Stimulated activated CD4-positive, alpha-beta T cell treated with anti-CD3 and anti-CD28 coated beads, TNF-alpha, amount 100 ng/mL, for 4 hours (primary cell): ENCODE data around the gene DNAH8.

Experiments used
- DNase-seq, 3 experiments: peaks; one replicate each; pipeline ENCODE4 v3.0.0-alpha.2; 2020; ENCODE audit warnings: low read depth in 3 of 3

The DNAH8 gene, protein sequence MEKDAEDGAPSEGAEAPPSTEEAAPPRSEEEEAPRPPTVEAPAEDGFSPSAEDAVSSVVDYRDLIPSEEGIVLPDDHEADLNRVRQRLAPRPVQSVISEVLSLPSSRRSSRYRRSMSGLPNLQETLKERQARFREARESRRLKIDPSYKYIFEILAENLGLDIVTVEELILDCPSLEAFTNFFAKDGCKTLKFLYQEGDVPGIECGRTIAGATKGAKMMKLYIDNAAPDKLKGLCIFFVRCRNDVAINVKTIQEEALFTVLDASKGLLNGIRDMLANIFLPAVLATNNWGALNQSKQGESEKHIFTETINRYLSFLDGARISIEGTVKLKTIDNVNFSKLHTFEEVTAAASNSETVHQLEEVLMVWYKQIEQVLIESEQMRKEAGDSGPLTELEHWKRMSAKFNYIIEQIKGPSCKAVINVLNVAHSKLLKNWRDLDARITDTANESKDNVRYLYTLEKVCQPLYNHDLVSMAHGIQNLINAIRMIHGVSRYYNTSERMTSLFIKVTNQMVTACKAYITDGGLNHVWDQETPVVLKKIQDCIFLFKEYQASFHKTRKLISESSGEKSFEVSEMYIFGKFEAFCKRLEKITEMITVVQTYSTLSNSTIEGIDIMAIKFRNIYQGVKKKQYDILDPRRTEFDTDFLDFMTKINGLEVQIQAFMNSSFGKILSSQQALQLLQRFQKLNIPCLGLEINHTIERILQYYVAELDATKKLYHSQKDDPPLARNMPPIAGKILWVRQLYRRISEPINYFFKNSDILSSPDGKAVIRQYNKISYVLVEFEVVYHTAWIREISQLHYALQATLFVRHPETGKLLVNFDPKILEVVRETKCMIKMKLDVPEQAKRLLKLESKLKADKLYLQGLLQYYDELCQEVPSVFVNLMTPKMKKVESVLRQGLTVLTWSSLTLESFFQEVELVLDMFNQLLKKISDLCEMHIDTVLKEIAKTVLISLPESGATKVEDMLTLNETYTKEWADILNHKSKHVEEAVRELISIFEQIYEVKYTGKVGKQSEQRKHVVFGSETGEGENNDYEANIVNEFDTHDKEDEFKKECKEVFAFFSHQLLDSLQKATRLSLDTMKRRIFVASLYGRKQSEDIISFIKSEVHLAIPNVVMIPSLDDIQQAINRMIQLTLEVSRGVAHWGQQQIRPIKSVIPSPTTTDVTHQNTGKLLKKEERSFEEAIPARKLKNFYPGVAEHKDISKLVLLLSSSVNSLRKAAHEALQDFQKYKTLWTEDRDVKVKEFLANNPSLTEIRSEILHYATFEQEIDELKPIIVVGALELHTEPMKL (N-terminal part only)

GRCh38 chr6:38715016-38715689 lies at the start of gene DNAH8:
TSS of gene DNAH8 (plus strand) at chr6:38715311. CDS start at chr6:38722810, 7,499 bp downstream.
- DNase-seq = peak in 1 of 3 experiments; percentile 8

DNA sequence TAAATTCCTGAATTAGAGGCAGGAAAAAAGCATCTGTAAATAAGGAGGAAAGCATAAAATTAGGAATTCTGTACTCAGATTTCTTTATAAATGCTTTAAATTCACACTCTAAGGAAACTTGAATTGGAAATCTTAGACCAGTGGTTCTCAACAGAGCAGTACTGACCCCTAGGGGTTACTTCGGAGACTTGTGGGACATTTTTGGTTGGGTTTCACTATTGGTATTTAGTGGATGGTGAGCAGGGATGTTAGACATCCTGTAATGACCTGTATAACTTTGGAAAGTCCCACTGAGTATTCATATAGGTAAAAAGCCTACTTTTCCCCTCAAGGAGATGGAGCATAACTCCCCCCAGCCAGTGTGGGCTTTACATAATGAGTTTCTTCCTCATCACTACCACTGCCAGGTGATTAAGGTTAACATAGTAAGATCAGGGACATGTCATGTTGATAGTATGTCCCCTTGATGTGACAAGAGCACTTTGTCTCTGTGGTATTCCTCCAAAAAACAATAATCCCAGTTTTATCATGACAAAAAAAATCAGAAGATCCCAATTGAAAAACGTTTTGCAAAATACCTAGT lies 43.1 kb upstream of the DNAH8 start:
- DNase-seq = no peak

DNA sequence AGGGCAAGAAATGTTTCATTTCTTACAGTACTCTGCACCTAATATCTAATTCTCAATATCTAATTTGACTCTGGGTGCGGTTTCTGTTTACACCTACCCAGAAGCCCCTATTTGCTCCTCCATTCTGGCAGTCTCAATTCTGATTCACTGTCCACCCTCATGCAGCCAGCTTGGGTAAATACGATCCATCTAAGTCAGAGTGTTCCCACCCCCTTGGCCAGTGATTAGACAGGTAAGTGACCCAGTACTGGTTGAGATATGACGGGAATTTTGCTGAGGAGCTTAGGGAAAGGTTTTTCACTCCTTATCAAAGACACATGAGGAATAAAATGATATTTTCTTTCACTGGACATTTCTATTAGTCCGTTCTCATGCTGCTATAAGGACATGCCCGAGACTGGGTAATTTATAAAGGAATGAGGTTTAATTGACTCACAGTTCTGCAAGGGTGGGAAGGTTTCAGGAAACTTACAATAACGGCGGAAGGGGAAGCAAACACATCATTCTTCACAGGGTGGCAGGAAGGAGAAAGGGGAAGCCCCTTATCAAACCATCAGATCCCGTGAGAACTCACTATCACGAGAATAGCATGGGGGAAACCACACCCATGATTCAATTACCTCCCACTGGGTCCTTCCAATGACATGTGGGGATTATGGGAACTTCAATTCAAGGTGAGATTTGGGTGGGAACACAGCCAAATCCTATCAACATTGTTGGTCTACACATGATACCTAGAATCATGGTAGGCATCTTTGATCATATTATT lies 41.5 kb upstream of the DNAH8 start:
- DNase-seq = no peak

- DNase-seq = no peak
Observed at GRCh38 chr6:38676236-38676973, 38.7 kb upstream of the DNAH8 start.

GRCh38 chr6:38676974-38677544 lies 38.1 kb upstream of the DNAH8 start:
- no peak for DNase-seq

- no peak for DNase-seq
Observed at GRCh38 chr6:38678178-38678760, 36.8 kb upstream of the DNAH8 start.

DNA sequence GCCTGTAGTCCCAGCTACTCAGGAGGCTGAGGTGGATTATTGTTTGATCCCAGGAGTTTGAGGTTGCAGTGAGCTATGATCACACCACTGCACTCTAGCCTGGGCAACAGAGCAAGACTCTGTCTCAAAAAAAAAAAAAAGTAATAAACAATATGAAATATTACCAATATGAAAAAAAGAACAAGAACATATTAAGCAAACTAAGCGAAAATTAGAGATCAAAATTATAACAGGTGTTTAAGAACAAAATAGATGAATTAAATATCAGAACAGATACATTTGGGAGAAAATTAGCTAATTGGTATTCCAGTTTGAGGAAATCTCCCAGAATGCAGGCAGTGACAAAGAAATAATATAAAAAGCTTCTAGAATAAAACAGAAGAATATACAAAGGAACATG lies 35.4 kb upstream of the DNAH8 start:
- DNase-seq = no peak

- DNase-seq = no peak
Observed at GRCh38 chr6:38681850-38682249, 33.3 kb upstream of the DNAH8 start.

DNA sequence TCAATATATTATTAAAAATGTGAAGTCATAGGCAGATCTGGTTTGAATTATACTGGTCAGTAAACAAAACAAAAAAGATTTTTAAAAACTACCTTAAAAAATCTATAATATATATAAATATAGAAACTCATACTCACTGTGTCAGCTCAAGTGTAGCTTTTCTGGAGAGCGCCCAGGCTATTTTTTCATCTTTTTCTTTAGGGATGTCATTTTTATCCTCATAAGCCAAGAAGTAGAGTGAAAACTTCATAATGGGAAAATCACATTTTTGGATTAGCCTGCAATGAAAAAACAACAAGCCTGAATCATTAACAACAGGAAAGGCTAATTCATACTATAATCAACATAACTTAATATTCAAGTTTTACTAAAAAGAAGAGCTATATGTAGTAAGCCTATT lies 30.9 kb upstream of the DNAH8 start:
- no peak for DNase-seq

- DNase-seq = no peak
Observed at GRCh38 chr6:38684904-38685303, 30.2 kb upstream of the DNAH8 start.

DNA sequence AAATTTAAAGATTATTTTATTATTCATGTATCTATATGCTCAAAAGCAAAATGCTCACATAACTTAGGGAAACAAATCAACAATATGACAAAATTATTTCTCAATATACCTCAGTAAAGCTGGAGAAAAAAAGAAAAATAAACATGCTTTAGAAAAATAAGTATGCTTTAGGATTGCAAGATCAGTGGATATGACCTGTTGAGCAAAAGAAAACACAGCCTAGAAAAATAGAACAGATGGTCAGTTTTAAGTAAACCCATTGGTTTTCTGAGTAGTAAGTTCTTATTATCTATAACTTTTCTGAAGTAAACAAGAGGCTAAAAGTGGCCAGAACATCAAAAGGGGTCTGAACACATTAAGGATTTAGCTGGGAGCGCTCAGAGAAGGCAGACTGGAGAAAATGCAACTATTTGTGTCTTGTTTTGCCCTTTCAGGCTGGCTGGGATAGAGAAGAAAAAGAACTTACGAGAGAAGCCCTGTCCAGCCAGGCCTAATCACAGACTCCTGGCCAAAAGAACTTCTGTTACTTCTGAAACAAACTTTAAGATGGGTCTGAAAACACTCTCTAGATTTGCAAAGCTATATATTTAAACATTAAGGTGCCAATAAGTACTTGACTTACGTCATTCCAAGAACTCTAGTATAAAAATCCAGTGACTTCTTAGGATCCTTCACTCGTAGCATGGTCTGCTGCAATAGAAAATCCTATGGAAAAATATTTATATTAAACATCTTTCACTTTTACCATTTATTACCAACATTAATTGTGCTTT lies 28.7 kb upstream of the DNAH8 start:
- no peak for DNase-seq

DNA sequence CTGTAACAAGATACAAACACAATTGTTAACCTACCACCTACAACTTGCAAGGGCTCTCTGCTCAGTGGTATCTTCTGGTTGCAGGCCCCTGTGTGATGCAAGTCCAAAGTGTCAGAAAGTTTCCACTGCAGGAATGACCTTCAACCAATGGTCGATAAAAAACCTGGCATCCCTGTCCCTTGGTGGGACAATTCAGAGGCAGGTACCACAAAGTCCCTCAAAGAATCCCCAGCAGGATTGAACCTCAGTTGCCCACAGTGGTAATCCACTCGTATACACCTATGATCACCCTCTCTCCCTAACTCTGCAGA lies 28.1 kb upstream of the DNAH8 start:
- DNase-seq = no peak

GRCh38 chr6:38687549-38687948 lies 27.6 kb upstream of the DNAH8 start:
- no peak for DNase-seq

DNA sequence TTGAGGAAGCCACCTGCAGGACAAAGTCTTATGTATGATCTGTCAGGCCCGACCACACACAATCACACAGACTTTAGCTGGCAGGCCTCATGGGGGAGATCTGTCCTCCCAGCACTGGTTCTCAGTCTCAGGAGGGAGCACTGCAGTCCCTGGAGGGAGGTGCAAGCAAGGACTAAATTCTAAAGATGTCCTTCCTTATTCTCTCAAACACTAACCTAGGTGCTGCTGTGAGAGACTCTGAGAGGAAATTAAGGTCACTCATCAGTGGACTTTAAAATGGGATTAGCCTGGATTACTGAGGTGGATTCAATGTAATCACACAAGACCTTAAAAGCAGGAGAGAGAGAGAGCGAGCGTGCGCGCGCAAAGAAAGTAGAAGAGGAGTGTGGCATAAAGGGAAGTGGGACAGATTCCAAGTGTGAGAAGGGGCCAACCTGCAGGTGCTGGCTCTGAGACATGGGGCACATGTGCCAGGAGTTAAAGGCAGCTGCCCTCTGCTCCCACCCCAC lies 26.5 kb upstream of the DNAH8 start:
- DNase-seq = no peak

DNA sequence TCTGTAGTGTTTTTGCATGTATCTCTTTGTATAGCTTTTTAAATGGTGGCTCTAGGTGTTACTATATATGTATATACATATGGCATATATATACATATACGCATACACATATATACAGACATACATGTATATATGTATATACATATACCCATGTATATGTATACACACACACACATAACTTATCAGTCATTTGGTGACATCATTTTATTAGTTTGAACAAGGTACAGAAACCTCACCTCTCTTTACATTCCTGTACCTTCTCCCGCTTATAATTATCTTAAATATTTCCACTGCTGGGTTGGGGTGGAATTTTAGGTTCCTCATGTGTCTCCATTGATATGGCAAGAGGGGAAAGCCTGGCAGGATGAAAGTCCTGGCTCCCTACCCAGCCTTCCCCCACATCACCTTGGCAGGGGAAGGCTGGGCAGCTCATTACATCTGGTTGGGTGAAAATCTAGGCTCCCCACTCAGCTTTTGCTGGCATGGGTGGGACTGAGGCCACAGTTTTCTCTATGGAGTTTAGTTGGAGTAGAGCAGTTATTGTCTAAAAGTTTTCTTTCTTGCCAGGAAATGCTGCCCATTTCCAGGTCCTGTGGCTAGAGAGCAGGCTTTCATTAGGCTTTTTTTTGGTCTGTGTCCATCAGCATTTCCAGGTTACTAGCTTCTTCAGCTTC lies 19.7 kb upstream of the DNAH8 start:
- DNase-seq = no peak

DNA sequence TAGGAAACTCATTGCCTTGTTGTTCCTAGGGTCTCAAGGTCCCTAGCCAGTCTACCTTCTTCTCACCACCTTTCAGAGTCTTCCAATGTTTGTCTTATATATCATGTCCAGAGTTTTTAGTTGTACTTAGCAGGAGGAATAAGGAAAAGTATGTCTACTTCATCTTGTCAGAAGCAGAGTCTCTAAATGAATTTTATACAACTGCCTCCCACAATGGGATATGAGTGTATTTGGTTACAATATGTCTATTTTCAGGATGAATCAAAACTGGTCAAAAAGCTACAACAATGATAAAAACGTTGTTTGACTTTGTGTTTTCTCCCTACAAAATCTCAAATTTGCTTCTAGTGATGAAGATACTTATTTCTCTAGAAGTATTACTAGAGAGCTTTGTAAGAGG lies 19.2 kb upstream of the DNAH8 start:
- no peak for DNase-seq

DNA sequence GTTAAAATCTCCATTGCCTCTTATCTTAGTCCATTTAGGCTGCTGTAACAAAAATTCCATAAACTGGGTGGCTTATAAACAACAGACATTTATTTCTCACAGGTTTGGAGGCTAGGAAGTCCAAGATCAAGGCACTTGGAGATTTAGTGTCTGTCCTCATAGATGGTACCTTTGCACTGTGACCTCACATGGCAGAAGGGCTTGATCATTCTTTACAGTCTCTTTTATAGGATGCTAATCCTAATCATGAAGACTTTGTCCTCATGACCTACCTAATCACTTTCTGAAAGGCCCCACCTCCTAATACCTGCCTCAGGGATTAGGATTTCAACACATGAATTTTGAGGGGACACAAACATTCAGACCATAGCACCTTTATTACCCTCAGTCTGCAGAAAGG lies 18.8 kb upstream of the DNAH8 start:
- DNase-seq = no peak

DNA sequence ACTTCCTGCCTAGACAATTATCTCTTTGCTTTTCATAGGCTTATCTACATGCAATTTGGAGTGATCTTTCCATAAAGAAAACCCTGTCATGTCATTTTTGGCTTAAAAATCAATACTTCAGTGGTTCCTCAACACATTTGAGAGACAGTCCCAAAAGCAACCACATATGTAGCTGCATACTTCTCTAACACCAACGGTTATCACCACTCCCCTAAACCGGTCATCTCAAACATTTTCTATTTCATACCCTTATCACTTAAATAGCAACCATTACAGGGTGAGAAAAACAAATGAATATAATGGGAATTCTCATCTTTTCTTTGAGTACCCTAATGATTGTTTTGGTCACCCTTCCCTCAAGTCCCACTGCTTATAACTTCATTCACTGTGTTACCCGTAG lies 17.3 kb upstream of the DNAH8 start:
- no peak for DNase-seq
